Esophagus squamous epithelium (tissue), 5 donors: Measurements from ENCODE around the gene INAVA. TPM values are rescaled to one million over a fixed set of nuclear protein-coding genes. Genes with fewer than 3 reads are reported as not detected.
"Not testable (repeated sequence)": the region's sequence is repeated elsewhere in the genome, so short reads cannot be mapped to it uniquely, and the experiment has no call there.

Experiments used
- DNase-seq: peaks from one replicate; lab custom pipeline; 2025; lab: John Stamatoyannopoulos, UW
- H3K27ac ChIP-seq, 4 donors: fragments of 200-600 bp; sonication (generic); one replicate each; pipeline ENCODE4 v1.5.1; 2016 to 2019; ENCODE audit warnings: mild to moderate bottlenecking in 1 of 4
- H3K27me3 ChIP-seq, 4 donors: fragments of 200-600 bp; sonication (generic); 1 replicate in 3 of 4; 2 replicates in 1 of 4; pipeline versions ENCODE4 v1.5.1 to v1.6.0; 2017 to 2021; ENCODE audit warnings: antibody characterized with exemption in 1 of 4
- H3K36me3 ChIP-seq, 3 donors: fragments of 200-600 bp; sonication (generic); one replicate each; pipeline ENCODE4 v1.5.1; 2016 to 2019
- H3K4me1 ChIP-seq, 3 donors: fragments of 200-600 bp; sonication (generic); one replicate each; pipeline ENCODE4 v1.5.1; 2017 to 2019
- H3K4me3 ChIP-seq, 4 donors: fragments of 200-600 bp; sonication (generic); 1 replicate in 3 of 4; 2 replicates in 1 of 4; pipeline ENCODE4 v1.5.1; 2016 to 2019; ENCODE audit warnings: mild to moderate bottlenecking in 2 of 4, moderate library complexity in 1 of 4
- H3K9me3 ChIP-seq, 3 donors: fragments of 200-600 bp; sonication (generic); one replicate each; pipeline ENCODE4 v1.5.1; 2016 to 2019
- POLR2A ChIP-seq, 4 donors: fragments of 450-650 bp; IDR thresholded peaks; one replicate each; pipeline ENCODE4 v1.6.1; 2017; ENCODE audit warnings: antibody characterized with exemption in 4 of 4, mild to moderate bottlenecking in 4 of 4, moderate library complexity in 3 of 4
- WGBS, 2 donors: methylation state at CpG; one replicate each; pipeline ENCODE4 v1.1.5; 2018; 5-methylcytosine and 5-hydroxymethylcytosine counted together
- intact Hi-C: fragments of 100-400 bp; cut with DNase I; formaldehyde crosslinking; loops from one replicate; pipeline ENCODE4 v1.15.0; 2022
- small RNA-seq, 4 donors: library from RNA; depleted of rRNA; stranded (forward); fragments of <200 nt; gene quantifications; one replicate each; pipeline ENCODE3, GENCODE V24; 2016
- total RNA-seq, 4 donors: library from RNA; depleted of rRNA; stranded (reverse); fragments of >200 nt; gene quantifications; one replicate each; pipeline ENCODE4 v1.1.0, GENCODE V29; 2016
- TF ChIP-seq, protein P1 (sequence below), 6 experiments: fragments of 450-650 bp in 4 of 6; fragments of 200-600 bp in 2 of 6; sonication (generic) in 2 of 6; IDR thresholded peaks; one replicate each; pipeline ENCODE4 v1.5.1; 2016 to 2019; ENCODE audit warnings: antibody characterized with exemption in 6 of 6, mild to moderate bottlenecking in 4 of 6, moderate library complexity in 4 of 6
- donor health status: DM: yes; HTN: yes; CAD: no.

The INAVA gene
- total RNA-seq, 4 donors from 2014 or later: 45.6 to 102 (median 58.4) TPM

DNA sequence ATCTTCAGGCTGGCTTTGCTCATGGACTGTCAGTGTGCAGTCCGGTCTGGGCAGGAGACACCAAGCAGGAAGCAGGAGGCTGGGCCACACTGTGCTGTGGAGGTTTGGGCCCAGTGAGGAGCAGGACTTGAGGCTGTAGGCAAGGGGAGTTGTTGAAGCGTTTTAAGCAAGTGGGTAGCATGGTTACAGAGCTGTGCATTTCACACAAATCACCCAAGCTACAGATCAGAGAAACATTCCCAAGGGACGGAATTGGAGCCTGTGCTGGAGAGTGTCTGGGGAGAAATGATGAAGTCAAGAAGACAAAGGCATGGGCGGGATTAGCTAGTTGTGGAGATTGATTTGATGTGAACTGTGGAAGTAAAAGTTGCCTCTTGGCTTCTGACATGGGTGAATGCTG lies 67.9 kb downstream of the INAVA start:
- intact Hi-C loops: loop anchor here (10.0 kb wide), 1 partner anchor 78 kb away; no protein-coding TSS in a partner anchor
- no peak for DNase-seq
- Histone ChIP-seq H3K9me3 (no peaks in the 10 kb centered on the region), H3K4me1 (peaks cover 0 to 4% (median 0%) of the 10 kb centered on the region in 3 donors), H3K27me3 (no peaks in the 10 kb centered on the region), H3K27ac (no peak overlapping the region), H3K36me3 (no peaks in the 10 kb centered on the region), H3K4me3 (no peak overlapping the region)
- 77 to 94% methylated on average over 4 of the region's 4 CpGs for WGBS, 2 donors
- TF ChIP-seq, protein P1, sequence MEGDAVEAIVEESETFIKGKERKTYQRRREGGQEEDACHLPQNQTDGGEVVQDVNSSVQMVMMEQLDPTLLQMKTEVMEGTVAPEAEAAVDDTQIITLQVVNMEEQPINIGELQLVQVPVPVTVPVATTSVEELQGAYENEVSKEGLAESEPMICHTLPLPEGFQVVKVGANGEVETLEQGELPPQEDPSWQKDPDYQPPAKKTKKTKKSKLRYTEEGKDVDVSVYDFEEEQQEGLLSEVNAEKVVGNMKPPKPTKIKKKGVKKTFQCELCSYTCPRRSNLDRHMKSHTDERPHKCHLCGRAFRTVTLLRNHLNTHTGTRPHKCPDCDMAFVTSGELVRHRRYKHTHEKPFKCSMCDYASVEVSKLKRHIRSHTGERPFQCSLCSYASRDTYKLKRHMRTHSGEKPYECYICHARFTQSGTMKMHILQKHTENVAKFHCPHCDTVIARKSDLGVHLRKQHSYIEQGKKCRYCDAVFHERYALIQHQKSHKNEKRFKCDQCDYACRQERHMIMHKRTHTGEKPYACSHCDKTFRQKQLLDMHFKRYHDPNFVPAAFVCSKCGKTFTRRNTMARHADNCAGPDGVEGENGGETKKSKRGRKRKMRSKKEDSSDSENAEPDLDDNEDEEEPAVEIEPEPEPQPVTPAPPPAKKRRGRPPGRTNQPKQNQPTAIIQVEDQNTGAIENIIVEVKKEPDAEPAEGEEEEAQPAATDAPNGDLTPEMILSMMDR (IDR thresholded peaks at IDR 0.05): no peak
- TF ChIP-seq POLR2A (IDR thresholded peaks at IDR 0.05): no peak

DNA sequence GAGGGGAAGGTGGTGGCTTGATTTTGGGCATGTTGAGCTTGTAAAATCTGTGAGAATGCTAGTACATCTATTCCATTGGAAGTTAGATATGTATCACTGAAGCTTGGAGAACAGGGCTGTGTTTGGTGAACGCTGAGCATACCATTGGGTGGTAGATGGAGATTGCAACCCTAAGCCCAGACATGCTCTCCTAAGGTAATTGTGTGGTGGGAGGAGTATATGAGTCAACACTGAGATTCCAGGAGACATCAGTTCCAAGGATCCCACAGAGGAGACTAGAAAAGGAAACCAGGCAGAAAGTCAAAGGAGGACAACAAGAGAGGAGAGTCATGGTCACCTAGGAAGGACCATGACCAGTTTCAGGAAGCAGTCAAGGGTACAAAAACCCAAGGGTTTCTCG lies 68.4 kb downstream of the INAVA start:
- Histone ChIP-seq H3K27ac (no peak overlapping the region), H3K36me3 (no peaks in the 10 kb centered on the region), H3K4me3 (no peak overlapping the region), H3K4me1 (peaks cover 0 to 4% (median 0%) of the 10 kb centered on the region in 3 donors), H3K27me3 (no peaks in the 10 kb centered on the region), H3K9me3 (no peaks in the 10 kb centered on the region)
- no peak for TF ChIP-seq POLR2A (IDR thresholded peaks at IDR 0.05)
- TF ChIP-seq, protein P1 (IDR thresholded peaks at IDR 0.05): no peak
- WGBS, 2 donors: 49 to 69% methylated on average over 2 of the region's 2 CpGs
- no peak for DNase-seq
- intact Hi-C loops: loop anchor here (10.0 kb wide), 1 partner anchor 78 kb away; no protein-coding TSS in a partner anchor

GRCh38 chr1:200963888-200964287 lies 69.2 kb downstream of the INAVA start:
- H3K4me3 ChIP-seq, H3K27ac ChIP-seq, DNase-seq, H3K4me1 ChIP-seq, H3K27me3 ChIP-seq, H3K36me3 ChIP-seq, H3K9me3 ChIP-seq: not testable (repeated sequence)
- WGBS, 2 donors: 97 to 98% methylated on average over 11 of the region's 11 CpGs
- intact Hi-C loops: loop anchor here (10.0 kb wide), 1 partner anchor 79 kb away; no protein-coding TSS in a partner anchor

Small RNA genes lying within 50 kb of the gene (small RNA-seq; reads per million reads assigned to genes)
- gene RNU6-704P: 0 reads per million in 4 donors

Other genes starting within 250 kb of the INAVA start
- 10 to 100 TPM; 10.2 to 16.8 (median 12.4) TPM for gene DDX59, start 225.0 kb upstream of the INAVA start, total RNA-seq
- gene CAMSAP2, start 156.0 kb upstream of the INAVA start, total RNA-seq: 10 to 100 TPM in 3 of 4 donors, 1 to 10 TPM in 1; 9.2 to 27.5 (median 19.7) TPM
- gene GPR25, start 21.9 kb upstream of the INAVA start, total RNA-seq: 1 to 10 TPM in 1 of 4 donors, not detected in 3; 1.3 TPM
- 1 to 10 TPM in 2 of 4 donors, under 1 TPM in 2; 0.53 to 2.1 (median 1.0) TPM for gene KIF21B, start 128.8 kb downstream of the INAVA start, total RNA-seq
- not detected for gene CACNA1S, start 217.5 kb downstream of the INAVA start, total RNA-seq
- not detected for gene ASCL5, start 232.3 kb downstream of the INAVA start, total RNA-seq